T-cell (primary cell): ENCODE data around the gene ADGRE3. TPM values are rescaled to one million over a fixed set of nuclear protein-coding genes. Genes with fewer than 3 reads are reported as not detected.

ENCODE experiments used
- ATAC-seq, 4 experiments: fragments of 200-7000 bp in 3 of 4; fragments of 150-1000 bp in 1 of 4; cut with Tn5 transposase; replicated peaks in 1 of 4; 1 replicate in 3 of 4; 2 replicates in 1 of 4; pipeline ENCODE4 v1.10.0; 2021; ENCODE audit warnings: moderate library complexity in 3 of 4, mild to moderate bottlenecking in 2 of 4, moderate number of reproducible peaks in 1 of 4
- CTCF ChIA-PET, 2 donors: fragments of 300-600 bp; sonication (Branson Sonifier 250); formaldehyde crosslinking; loops; one replicate each; lab custom pipeline; 2022; ENCODE audit warnings: antibody characterized with exemption in 2 of 2; lab: Charles Lee
- POLR2A ChIA-PET, 2 donors: fragments of 300-600 bp; sonication (Branson Sonifier 250); formaldehyde crosslinking; loops; one replicate each; lab custom pipeline; 2022; ENCODE audit warnings: antibody characterized with exemption in 2 of 2; lab: Charles Lee
- DNase-seq, 35 experiments: peaks; one replicate each; pipeline versions ENCODE4 v3.0.0 to v3.0.0-alpha.2; 2013 to 2023
- H3K27ac ChIP-seq: one replicate; pipeline ENCODE4 v1.5.1; 2013; ENCODE audit warnings: low read length
- H3K27me3 ChIP-seq, 2 experiments: replicated peaks in 1 of 2; 1 replicate in 1 of 2; 2 replicates in 1 of 2; pipeline versions ENCODE4 v1.6.1 to v1.7.0; 2013; ENCODE audit warnings: low read length in 1 of 2, mixed read lengths in 1 of 2; ENCODE audit not compliant: control insufficient read depth in 2 of 2, insufficient read depth in 2 of 2; ENCODE audit errors: extremely low read depth in 1 of 2
- H3K36me3 ChIP-seq, 2 donors: 1 replicate in 1 of 2; 2 replicates in 1 of 2; pipeline versions ENCODE4 v1.6.1 to v1.7.0; 2013; ENCODE audit warnings: low read length in 1 of 2; ENCODE audit not compliant: control insufficient read depth in 2 of 2, insufficient read depth in 1 of 2; ENCODE audit errors: extremely low read depth in 1 of 2
- H3K4me1 ChIP-seq, 2 experiments: 1 replicate in 1 of 2; 2 replicates in 1 of 2; pipeline versions ENCODE4 v1.6.1 to v1.7.0; 2013; ENCODE audit warnings: low read length in 2 of 2, mixed read lengths in 1 of 2; ENCODE audit not compliant: insufficient read depth in 2 of 2, control insufficient read depth in 1 of 2; ENCODE audit errors: extremely low read depth in 1 of 2
- H3K4me3 ChIP-seq, 2 donors: 1 replicate in 1 of 2; 2 replicates in 1 of 2; pipeline versions ENCODE4 v1.5.1 to v1.7.0; 2013; ENCODE audit warnings: mild to moderate bottlenecking in 2 of 2, low read length in 1 of 2, moderate library complexity in 1 of 2; ENCODE audit not compliant: control insufficient read depth in 1 of 2; ENCODE audit errors: extremely low read depth in 1 of 2
- H3K9me3 ChIP-seq: 2 replicates; pipeline ENCODE4 v1.7.0; 2013
- H3K27ac Mint-ChIP-seq, 2 donors: one replicate each; pipeline ENCODE4 v1.8.0; 2020 to 2021; ENCODE audit warnings: mild to moderate bottlenecking in 2 of 2, mixed read lengths in 2 of 2
- H3K27me3 Mint-ChIP-seq, 2 donors: one replicate each; pipeline ENCODE4 v1.8.0; 2021 to 2022; ENCODE audit warnings: mixed read lengths in 2 of 2
- H3K36me3 Mint-ChIP-seq: one replicate; pipeline ENCODE4 v1.8.0; 2021; ENCODE audit warnings: mixed read lengths
- H3K4me1 Mint-ChIP-seq, 3 donors: one replicate each; pipeline ENCODE4 v1.8.0; 2020 to 2022; ENCODE audit warnings: mixed read lengths in 3 of 3, mild to moderate bottlenecking in 1 of 3
- H3K4me3 Mint-ChIP-seq, 3 donors: one replicate each; pipeline ENCODE4 v1.8.0; 2020 to 2022; ENCODE audit warnings: mild to moderate bottlenecking in 3 of 3, mixed read lengths in 3 of 3, moderate library complexity in 3 of 3
- H3K9me3 Mint-ChIP-seq, 3 donors: one replicate each; pipeline ENCODE4 v1.8.0; 2020 to 2022; ENCODE audit warnings: mixed read lengths in 3 of 3
- WGBS: methylation state at CpG from one replicate; pipeline ENCODE4 v1.1.5; 2013; ENCODE audit warnings: missing lambda C conversion rate; ENCODE audit not compliant: insufficient coverage; 5-methylcytosine and 5-hydroxymethylcytosine counted together
- total RNA-seq, 35 experiments: library from RNA in 6 of 35; stranded (reverse) in 6 of 35; fragments of 120-200 nt in 1 of 35; gene quantifications; one replicate each; pipeline versions ENCODE4 v1.2.1 to v1.2.4 and lab custom pipeline; 2013 to 2026

The ADGRE3 gene
- total RNA-seq, 5 donors from 2014 or later (not counting 1 experiment from before 2014, with no cell fraction given): not detected

DNA sequence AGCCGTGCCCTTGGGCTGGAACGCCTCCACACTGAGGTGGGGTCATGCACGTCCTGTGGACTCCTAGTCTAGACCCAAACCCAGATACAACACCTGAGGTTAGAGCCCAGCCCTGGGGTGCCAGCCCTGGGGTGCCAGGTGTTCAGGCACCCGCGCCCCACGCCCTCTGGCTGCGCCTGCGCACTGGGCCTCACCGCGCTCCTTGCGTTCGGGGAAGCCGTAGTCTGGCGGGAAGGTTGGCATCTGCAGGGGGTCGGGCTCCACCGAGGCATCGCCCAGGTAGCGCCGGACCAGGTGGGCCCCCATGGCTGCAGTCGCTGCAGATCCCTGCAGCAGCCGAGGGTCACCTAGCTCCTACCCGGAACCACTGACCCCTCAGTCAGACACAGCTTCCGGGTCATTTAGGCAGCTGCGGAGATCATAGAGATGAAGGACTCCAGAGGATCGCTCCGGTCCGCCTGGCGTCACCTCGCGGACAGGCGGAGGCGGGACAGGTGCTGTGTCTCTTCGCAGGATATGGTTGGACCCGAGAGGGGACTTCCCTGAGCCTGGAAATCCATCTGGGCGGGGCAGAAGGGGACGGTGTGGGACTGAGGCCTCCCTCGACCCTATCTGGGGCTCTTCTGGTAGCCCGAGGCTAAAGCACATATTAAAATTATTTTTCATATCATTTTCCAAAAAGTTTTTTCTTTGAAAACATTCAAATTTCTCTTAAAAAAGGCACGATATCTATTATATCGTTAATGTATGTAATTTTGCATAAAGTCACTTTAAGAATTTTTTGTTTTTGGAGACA lies 102.8 kb downstream of the ADGRE3 start, which contains the start of gene NDUFB7:
Gene NDUFB7 (minus strand): TSS at position 372 of the 796 bp plus-strand sequence. CDS start 66 bp downstream, at position 306.
- 0% methylated on average over 31 of the region's 40 CpGs for WGBS
- POLR2A ChIA-PET: interaction anchor here (0.5 to 1.0 kb wide), 2 partner anchors 118 to 134 kb away, joined by 3 to 12 read pairs; partner anchors contain the start of gene ZNF333 (in 1 of the 2)
- ATAC-seq: peak; percentile 96 to 97 (median 96)
- peaks cover 42 to 51% (median 44%) of the 10 kb centered on the region in 3 donors for H3K4me1 Mint-ChIP-seq
- H3K4me3 ChIP-seq: peak within 1 kb of the TSS; percentile 85 to 100
- peaks cover 0 to 4% of the 10 kb centered on the region in 2 experiments for H3K27me3 ChIP-seq
- peaks cover 7% of the 10 kb centered on the region for H3K36me3 Mint-ChIP-seq
- H3K4me3 Mint-ChIP-seq: peak within 1 kb of the TSS; percentile 94 to 95 (median 94)
- peak; percentile 77 to 96 (median 85) for DNase-seq
- H3K36me3 ChIP-seq: peaks cover 6 to 7% of the 10 kb centered on the region in 2 donors
- peaks cover 4 to 42% of the 10 kb centered on the region in 2 experiments for H3K4me1 ChIP-seq
- H3K27ac ChIP-seq: peak within 1 kb of the TSS; percentile 40
- no peaks in the 10 kb centered on the region for H3K27me3 Mint-ChIP-seq
- peak within 1 kb of the TSS; percentile 92 to 93 for H3K27ac Mint-ChIP-seq
- H3K9me3 Mint-ChIP-seq: no peaks in the 10 kb centered on the region
- CTCF ChIA-PET: interaction anchor here (0.6 to 4.2 kb wide), 6 partner anchors 16 to 837 kb away, joined by 3 to 56 read pairs (median 4); partner anchors contain the start of genes DCAF15 (in 1 of the 2) and ZNF333 (in 1 of the 2)
- no peaks in the 10 kb centered on the region for H3K9me3 ChIP-seq

DNA sequence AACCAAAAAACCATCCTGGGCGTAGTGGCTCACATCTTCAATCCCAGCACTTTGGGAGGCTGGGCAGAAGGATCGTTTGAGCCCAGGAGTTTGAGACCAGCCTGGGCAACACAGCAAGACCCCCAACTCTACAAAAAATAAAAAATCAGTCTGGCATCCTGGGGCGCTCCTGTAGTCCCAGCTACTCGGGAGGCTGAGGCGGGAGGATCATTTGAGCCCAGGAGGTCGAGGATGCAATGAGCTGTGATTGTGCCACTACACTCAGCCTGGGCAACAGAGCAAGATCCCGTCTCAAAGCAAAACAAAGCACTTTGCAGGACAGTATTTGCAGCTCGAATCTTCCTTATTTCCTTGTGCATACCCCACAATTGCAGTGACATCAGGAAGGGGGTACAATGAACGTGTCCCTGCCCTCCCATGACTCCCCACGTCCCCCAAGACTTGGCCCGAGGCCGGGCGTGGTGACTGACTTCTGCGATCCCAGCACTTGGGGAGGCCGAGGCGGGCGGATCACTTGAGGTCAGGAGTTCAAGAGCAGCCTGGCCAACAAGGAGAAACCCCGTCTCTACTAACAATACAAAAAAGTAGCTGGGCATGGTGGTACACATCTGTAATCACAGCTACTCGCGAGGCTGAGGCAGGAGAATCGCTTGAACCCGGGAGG lies 103.6 kb downstream of the ADGRE3 start:
- DNase-seq (no peak), ATAC-seq (no peak)
- peaks cover 44 to 54% (median 46%) of the 10 kb centered on the region in 3 donors for H3K4me1 Mint-ChIP-seq
- peak overlapping the region; percentile 92 to 93 for H3K27ac Mint-ChIP-seq
- no peaks in the 10 kb centered on the region for H3K27me3 Mint-ChIP-seq
- Histone ChIP-seq H3K4me3 (peak overlapping the region; percentile 85 to 100), H3K27ac (peak overlapping the region; percentile 40), H3K4me1 (peaks cover 4 to 49% of the 10 kb centered on the region in 2 experiments), H3K9me3 (no peaks in the 10 kb centered on the region), H3K27me3 (peaks cover 0 to 4% of the 10 kb centered on the region in 2 experiments), H3K36me3 (peaks cover 8 to 9% of the 10 kb centered on the region in 2 donors)
- ChIA-PET POLR2A (interaction anchor here in 1 of 2 donors (1.0 kb wide), 1 partner anchor 119 kb away, joined by 3 read pairs; the partner anchor contains the start of gene ZNF333), CTCF (interaction anchor here in 1 of 2 donors (1.9 to 4.2 kb wide), 2 partner anchors 15 to 116 kb away, joined by 4 to 56 read pairs; no protein-coding TSS in a partner anchor)
- H3K4me3 Mint-ChIP-seq: peak overlapping the region; percentile 94 to 95 (median 94)
- no peaks in the 10 kb centered on the region for H3K9me3 Mint-ChIP-seq
- peaks cover 7% of the 10 kb centered on the region for H3K36me3 Mint-ChIP-seq
- WGBS: 56% methylated on average over 17 of the region's 22 CpGs

Other genes with a start within 250 kb of the ADGRE3 start
- gene PKN1, start 241.5 kb downstream of the ADGRE3 start, total RNA-seq: 100 to 1,000 TPM; 170 to 272 (median 224) TPM
- gene PTGER1, start 199.5 kb downstream of the ADGRE3 start, total RNA-seq: under 1 TPM in 2 of 5 donors, not detected in 3; 0.23 to 0.25 TPM
- gene GIPC1, start 178.7 kb downstream of the ADGRE3 start, total RNA-seq: 10 to 100 TPM; 27.5 to 44.4 (median 35.4) TPM
- 100 to 1,000 TPM; 158 to 575 (median 165) TPM for gene DNAJB1, start 156.4 kb downstream of the ADGRE3 start, total RNA-seq
- gene TECR, start 145.2 kb downstream of the ADGRE3 start, total RNA-seq: 100 to 1,000 TPM; 137 to 207 (median 171) TPM
- gene NDUFB7, start 102.8 kb downstream of the ADGRE3 start, total RNA-seq: 100 to 1,000 TPM in 1 of 5 donors, 10 to 100 TPM in 4; 47.9 to 112 (median 90.4) TPM
- gene CLEC17A, start 91.8 kb downstream of the ADGRE3 start, total RNA-seq: 1 to 10 TPM in 3 of 5 donors, under 1 TPM in 2; 0.40 to 5.2 (median 1.1) TPM
- 10 to 100 TPM; 20.5 to 39.0 (median 30.4) TPM for gene ZNF333, start 15.2 kb upstream of the ADGRE3 start, total RNA-seq
- 1 to 10 TPM in 2 of 5 donors, under 1 TPM in 3; 0.62 to 5.4 (median 0.82) TPM for gene ADGRE2, start 103.7 kb upstream of the ADGRE3 start, total RNA-seq
- not detected for gene OR7A5, start 160.3 kb upstream of the ADGRE3 start, total RNA-seq
- not detected for gene OR7C1, start 160.3 kb upstream of the ADGRE3 start, total RNA-seq
- not detected for gene OR7A10, start 174.1 kb upstream of the ADGRE3 start, total RNA-seq
- not detected for gene OR7A17, start 211.3 kb upstream of the ADGRE3 start, total RNA-seq